A549 (cell line): ENCODE results near the gene METTL3. TPM values are rescaled to one million over a fixed set of nuclear protein-coding genes. Genes with fewer than 3 reads are reported as not detected.

Experiments used
- ATAC-seq, 2 experiments: fragments of 200-7000 bp in 1 of 2; fragments of >200 bp in 1 of 2; cut with Nextera tagmentation in 1 of 2; cut with Tn5 transposase in 1 of 2; 3 replicates each; pipeline versions ENCODE4 v1.8.0 to v1.9.1; 2018 to 2020; ENCODE audit warnings: mild to moderate bottlenecking in 1 of 2, moderate library complexity in 1 of 2
- CTCF ChIA-PET: fragments of 300-600 bp; sonication (Branson Sonifier 250); formaldehyde crosslinking; extraction: SDS; loops from one replicate; lab custom pipeline; 2021; ENCODE audit warnings: antibody characterized with exemption, inconsistent platforms; lab: Yijun Ruan, JAX
- POLR2A ChIA-PET: fragments of 350-600 bp; formaldehyde crosslinking; extraction: SDS; loops from one replicate; lab custom pipeline; 2021; ENCODE audit warnings: antibody characterized with exemption, inconsistent platforms; lab: Yijun Ruan, JAX
- DNase-seq, 2 experiments: peaks; one replicate each; pipeline versions ENCODE4 v3.0.0 to v3.0.0-alpha.2; 2011 to 2016; ENCODE audit warnings: low read depth in 1 of 2, low spot score in 1 of 2
- FAIRE-seq: peaks from 2 replicates; lab custom pipeline; 2011; peaks lifted over from hg19 to GRCh38; lab: Jason Lieb, UNC
- H3K27ac ChIP-seq, 2 experiments: fragments of >200 bp; sonication (Bioruptor Twin); formaldehyde crosslinking; 3 replicates each; pipeline ENCODE4 v1.5.1; 2016 to 2017
- H3K4me1 ChIP-seq: fragments of >200 bp; sonication (Bioruptor Twin); formaldehyde crosslinking; 3 replicates; pipeline ENCODE4 v1.6.1; 2016
- H3K4me2 ChIP-seq: fragments of >200 bp; sonication (Bioruptor Twin); formaldehyde crosslinking; 3 replicates; pipeline ENCODE4 v1.6.1; 2016
- H3K4me3 ChIP-seq: fragments of >200 bp; sonication (Bioruptor Twin); formaldehyde crosslinking; 3 replicates; pipeline ENCODE4 v1.5.1; 2016
- H3K9me3 ChIP-seq: fragments of >200 bp; sonication (Bioruptor Twin); formaldehyde crosslinking; 3 replicates; pipeline ENCODE4 v1.6.1; 2016
- BCL3 ChIP-seq: fragments of >200 bp; sonication (Bioruptor Twin); formaldehyde crosslinking; IDR thresholded peaks from 3 replicates; pipeline ENCODE4 v1.6.1; 2016
- CBX2 ChIP-seq: fragments of 200-600 bp; sonication (generic); IDR thresholded peaks from 2 replicates; pipeline ENCODE4 v1.6.1; 2016; ENCODE audit warnings: low read depth, mild to moderate bottlenecking, borderline replicate concordance
- CBX8 ChIP-seq: fragments of 200-600 bp; sonication (generic); IDR thresholded peaks from 2 replicates; pipeline ENCODE4 v1.6.1; 2016
- CEBPB ChIP-seq, 2 experiments: fragments of >200 bp in 1 of 2; sonication (Bioruptor Twin) in 1 of 2; formaldehyde crosslinking in 1 of 2; IDR thresholded peaks; 2 replicates each; pipeline ENCODE4 v1.6.1; 2012 to 2016
- CHD2 ChIP-seq: fragments of 150-350 bp; IDR thresholded peaks from 2 replicates; pipeline ENCODE4 v1.6.1; 2014; ENCODE audit warnings: low read length; ENCODE audit not compliant: partially characterized antibody
- CHD4 ChIP-seq: fragments of 200-600 bp; sonication (generic); IDR thresholded peaks from 2 replicates; pipeline ENCODE4 v1.6.1; 2016; ENCODE audit warnings: antibody characterized with exemption, mild to moderate bottlenecking, borderline replicate concordance
- EHF ChIP-seq: fragments of 250-450 bp; sonication (Bioruptor Pico); IDR thresholded peaks from 2 replicates; pipeline ENCODE4 v1.5.0; 2020; ENCODE audit warnings: mild to moderate bottlenecking
- EHMT2 ChIP-seq: fragments of 200-600 bp; sonication (generic); IDR thresholded peaks from 2 replicates; pipeline ENCODE4 v1.6.1; 2016; ENCODE audit warnings: antibody characterized with exemption, low read depth, mild to moderate bottlenecking, moderate library complexity
- FOSB ChIP-seq: fragments of 250-450 bp; sonication (Bioruptor Pico); IDR thresholded peaks from 2 replicates; pipeline ENCODE4 v1.5.0; 2020; ENCODE audit warnings: mild to moderate bottlenecking, moderate library complexity
- HEYL ChIP-seq: fragments of 250-450 bp; sonication (Bioruptor Pico); IDR thresholded peaks from 2 replicates; pipeline ENCODE4 v1.8.0; 2021; ENCODE audit warnings: mild to moderate bottlenecking, moderate library complexity
- HOXB5 ChIP-seq: fragments of 250-450 bp; sonication (Bioruptor Pico); IDR thresholded peaks from 2 replicates; pipeline ENCODE4 v1.5.0; 2020; ENCODE audit warnings: mild to moderate bottlenecking, moderate library complexity
- JUNB ChIP-seq: fragments of >200 bp; sonication (Bioruptor Twin); formaldehyde crosslinking; IDR thresholded peaks from 2 replicates; pipeline ENCODE4 v1.6.1; 2016
- MAZ ChIP-seq: fragments of 150-350 bp; IDR thresholded peaks from 2 replicates; pipeline ENCODE4 v1.6.1; 2014; ENCODE audit warnings: antibody characterized with exemption, low read depth, low read length, borderline replicate concordance
- NPAS2 ChIP-seq: fragments of 250-450 bp; sonication (Bioruptor Pico); IDR thresholded peaks from 2 replicates; pipeline ENCODE4 v1.8.0; 2022; ENCODE audit warnings: mild to moderate bottlenecking, moderate library complexity, borderline replicate concordance
- POLR2A ChIP-seq: IDR thresholded peaks from 2 replicates; pipeline ENCODE4 v1.6.1; 2012; ENCODE audit warnings: mild to moderate bottlenecking, low read length
- RAD21 ChIP-seq, 2 experiments: fragments of >200 bp in 1 of 2; sonication (Bioruptor Twin) in 1 of 2; formaldehyde crosslinking in 1 of 2; IDR thresholded peaks in 1 of 2; conservative IDR thresholded peaks in 1 of 2; 2 replicates in 1 of 2; 3 replicates in 1 of 2; pipeline ENCODE4 v1.6.1; 2012 to 2018; ENCODE audit warnings: inconsistent platforms in 1 of 2
- RARB ChIP-seq: fragments of 250-450 bp; sonication (Bioruptor Pico); IDR thresholded peaks from 2 replicates; pipeline ENCODE4 v1.8.0; 2021; ENCODE audit warnings: mild to moderate bottlenecking, moderate library complexity
- RFX5 ChIP-seq: fragments of 450-650 bp; IDR thresholded peaks from 2 replicates; pipeline ENCODE4 v1.7.1; 2014; ENCODE audit warnings: antibody characterized with exemption, mild to moderate bottlenecking, moderate library complexity
- SREBF2 ChIP-seq: fragments of 450-650 bp; IDR thresholded peaks from 2 replicates; pipeline ENCODE4 v1.6.1; 2014; ENCODE audit warnings: mild to moderate bottlenecking, moderate library complexity
- TFCP2L1 ChIP-seq: fragments of 250-450 bp; sonication (Bioruptor Pico); IDR thresholded peaks from 2 replicates; pipeline ENCODE4 v1.5.0; 2021; ENCODE audit warnings: mild to moderate bottlenecking
- TP53 ChIP-seq: fragments of 250-450 bp; sonication (Bioruptor Pico); IDR thresholded peaks from 2 replicates; pipeline ENCODE4 v1.5.0; 2021; ENCODE audit warnings: mild to moderate bottlenecking, moderate library complexity
- ZFP36 ChIP-seq: fragments of 450-650 bp; IDR thresholded peaks from 2 replicates; pipeline ENCODE4 v1.6.1; 2014; ENCODE audit warnings: borderline replicate concordance; ENCODE audit not compliant: partially characterized antibody
- ZNF302 ChIP-seq: fragments of 250-450 bp; sonication (Bioruptor Pico); IDR thresholded peaks from 2 replicates; pipeline ENCODE4 v1.9.0; 2021; ENCODE audit warnings: inconsistent platforms, mild to moderate bottlenecking, moderate library complexity
- ZSCAN20 ChIP-seq: fragments of 250-450 bp; sonication (Bioruptor Pico); IDR thresholded peaks from 2 replicates; pipeline ENCODE4 v1.8.0; 2022; ENCODE audit warnings: mild to moderate bottlenecking, moderate library complexity
- WGBS: methylation state at CpG from one replicate; pipeline ENCODE4 v1.1.6; 2017; ENCODE audit errors: missing lambda C conversion rate; 5-methylcytosine and 5-hydroxymethylcytosine counted together
- polyA plus RNA-seq, 4 experiments: library from polyadenylated mRNA; depleted of rRNA in 3 of 4; stranded (reverse); fragments of >200 nt; fragmentation: RNase III in 1 of 4; extraction: RNeasy Plus Mini Kit Qiagen cat#74134 plus additional on column Dnase treatment in 1 of 4; gene quantifications; 2 replicates in 3 of 4; 3 replicates in 1 of 4; pipeline ENCODE4 v1.2.3, GENCODE V29; 2011 to 2017
- TF ChIP-seq, protein P1 (sequence below): fragments of 250-450 bp; sonication (Bioruptor Pico); IDR thresholded peaks from 2 replicates; pipeline ENCODE4 v1.5.0; 2021; ENCODE audit warnings: mild to moderate bottlenecking, moderate library complexity, borderline replicate concordance
- TF ChIP-seq, protein P2 (sequence below): fragments of >200 bp; sonication (Bioruptor Twin); formaldehyde crosslinking; IDR thresholded peaks from 2 replicates; pipeline ENCODE4 v1.6.1; 2016

Gene METTL3
- polyA plus RNA-seq, 2 of the 4 experiments (the other 2 are of a cell fraction), result 63.2 to 103 TPM

DNA sequence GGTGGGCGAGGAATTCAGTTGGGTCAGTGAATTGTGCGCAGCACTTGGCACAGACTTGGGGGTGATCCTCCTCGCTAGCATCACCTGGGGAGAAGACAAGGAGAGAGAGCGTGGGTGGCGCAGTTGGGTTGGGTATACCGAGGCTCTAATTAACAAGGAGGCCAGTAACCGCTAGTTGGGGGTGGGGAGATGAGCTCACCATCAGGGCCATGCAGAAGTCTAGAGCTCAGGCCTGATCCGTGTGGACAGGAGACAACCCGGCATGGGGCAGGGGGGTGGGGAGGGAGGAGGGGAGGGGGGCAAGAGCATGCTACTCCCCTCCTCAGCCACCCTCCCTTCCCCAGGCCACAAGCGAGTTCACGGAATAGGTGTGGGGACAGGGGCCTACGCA lies 14.4 kb upstream of the METTL3 start:
- H3K4me3 ChIP-seq, result peak overlapping the region; percentile 52
- 72% methylated on average over 12 of the region's 12 CpGs for WGBS
- 0 out of 3 replicates have a peak, but pooled peaks cover 3% of the 10 kb centered on the region for H3K4me1 ChIP-seq
- H3K27ac ChIP-seq, result peak overlapping the region; percentile 60 to 88
- CTCF ChIA-PET, result interaction anchor here (3.2 kb wide), 1 partner anchor 10 kb away, joined by 14 read pairs; no protein-coding TSS in a partner anchor
- no peak for DNase-seq
- POLR2A ChIA-PET, result interaction anchor here (1.4 to 6.5 kb wide), 2 partner anchors 14 to 49 kb away, joined by 3 to 43 read pairs; partner anchors contain the start of genes METTL3 and RAB2B
- peak overlapping the region; percentile 79 for H3K4me2 ChIP-seq
- no peaks in the 10 kb centered on the region for H3K9me3 ChIP-seq
- ATAC-seq, result peak; percentile 14 to 15; a peak in 3 of 6 replicates
- FAIRE-seq, result no peak
- TF ChIP-seq CBX2 (no peak), RFX5 (no peak)

- ChIA-PET POLR2A (interaction anchor here (6.5 kb wide), 1 partner anchor 13 kb away, joined by 43 read pairs; the partner anchor contains the start of gene METTL3), CTCF (interaction anchor here (1.2 to 3.3 kb wide), 3 partner anchors 26 to 652 kb away, joined by 3 to 13 read pairs (median 3); no protein-coding TSS in a partner anchor)
- no peak for DNase-seq
- ATAC-seq, result no peak
- WGBS, result 83% methylated on average over 16 of the region's 18 CpGs
- peak overlapping the region; percentile 79; the same call in 1 of the 3 replicates for H3K4me2 ChIP-seq
- FAIRE-seq, result no peak
- H3K9me3 ChIP-seq, result no peaks in the 10 kb centered on the region
- no peak for TF ChIP-seq CHD2
- no peak for TF ChIP-seq JUNB
- no peak for TF ChIP-seq ZNF302 (CRISPR knock-in tag)
- TF ChIP-seq, protein P1, sequence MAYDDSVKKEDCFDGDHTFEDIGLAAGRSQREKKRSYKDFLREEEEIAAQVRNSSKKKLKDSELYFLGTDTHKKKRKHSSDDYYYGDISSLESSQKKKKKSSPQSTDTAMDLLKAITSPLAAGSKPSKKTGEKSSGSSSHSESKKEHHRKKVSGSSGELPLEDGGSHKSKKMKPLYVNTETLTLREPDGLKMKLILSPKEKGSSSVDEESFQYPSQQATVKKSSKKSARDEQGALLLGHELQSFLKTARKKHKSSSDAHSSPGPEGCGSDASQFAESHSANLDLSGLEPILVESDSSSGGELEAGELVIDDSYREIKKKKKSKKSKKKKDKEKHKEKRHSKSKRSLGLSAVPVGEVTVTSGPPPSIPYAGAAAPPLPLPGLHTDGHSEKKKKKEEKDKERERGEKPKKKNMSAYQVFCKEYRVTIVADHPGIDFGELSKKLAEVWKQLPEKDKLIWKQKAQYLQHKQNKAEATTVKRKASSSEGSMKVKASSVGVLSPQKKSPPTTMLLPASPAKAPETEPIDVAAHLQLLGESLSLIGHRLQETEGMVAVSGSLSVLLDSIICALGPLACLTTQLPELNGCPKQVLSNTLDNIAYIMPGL (CRISPR knock-in tag), result no peak
- no peak for TF ChIP-seq CBX8
- TF ChIP-seq POLR2A, result no peak
- no peak for TF ChIP-seq RAD21 (conservative IDR thresholded peaks at IDR 0.05 in 1 of 2, IDR thresholded peaks at IDR 0.05 in 1 of 2)
- no peak for TF ChIP-seq CHD4
- TF ChIP-seq EHMT2, result no peak
- no peak for TF ChIP-seq TP53 (CRISPR knock-in tag)
- H3K27ac ChIP-seq, result no peak overlapping the region
- no peak overlapping the region; the same call in 2 of the 3 replicates for H3K4me3 ChIP-seq
- H3K4me1 ChIP-seq, result 0 out of 3 replicates have a peak, but pooled peaks cover 3% of the 10 kb centered on the region
These were observed 13.7 kb upstream of the METTL3 start for GRCh38 chr14:21524575-21525490.

GRCh38 chr14:21523203-21523602 lies 12.1 kb upstream of the METTL3 start:
- H3K4me2 ChIP-seq, result no peak overlapping the region
- H3K9me3 ChIP-seq, result no peaks in the 10 kb centered on the region
- ATAC-seq, result no peak
- H3K4me1 ChIP-seq, result 0 out of 3 replicates have a peak, but pooled peaks cover 3% of the 10 kb centered on the region
- no peak overlapping the region for H3K27ac ChIP-seq
- CTCF ChIA-PET, result interaction anchor here (0.8 to 3.3 kb wide), 8 partner anchors 8 to 650 kb away, joined by 3 to 13 read pairs (median 4); no protein-coding TSS in a partner anchor
- FAIRE-seq, result no peak
- POLR2A ChIA-PET, result interaction anchor here (6.5 kb wide), 1 partner anchor 12 kb away, joined by 43 read pairs; the partner anchor contains the start of gene METTL3
- TF ChIP-seq HEYL (CRISPR knock-in tag) (no peak), FOSB (CRISPR knock-in tag) (no peak), BCL3 (no peak), EHF (CRISPR knock-in tag) (no peak), HOXB5 (CRISPR knock-in tag) (no peak), RARB (CRISPR knock-in tag) (no peak), NPAS2 (CRISPR knock-in tag) (no peak), TFCP2L1 (CRISPR knock-in tag) (no peak), CHD4 (no peak), RFX5 (no peak), ZFP36 (no peak), SREBF2 (no peak), MAZ (no peak), POLR2A (no peak), ZSCAN20 (CRISPR knock-in tag) (no peak), CEBPB (IDR thresholded peaks at IDR 0.05) (no peak)
- TF ChIP-seq, protein P1 (CRISPR knock-in tag), result no peak
- TF ChIP-seq, protein P2, sequence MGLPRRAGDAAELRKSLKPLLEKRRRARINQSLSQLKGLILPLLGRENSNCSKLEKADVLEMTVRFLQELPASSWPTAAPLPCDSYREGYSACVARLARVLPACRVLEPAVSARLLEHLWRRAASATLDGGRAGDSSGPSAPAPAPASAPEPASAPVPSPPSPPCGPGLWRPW, result no peak
- WGBS, result 92% methylated on average over 5 of the region's 7 CpGs
- no peak for DNase-seq
- no peak overlapping the region for H3K4me3 ChIP-seq
